PC-9 (cell line): ENCODE measurements around the gene PIK3CB.

Experiments used
- CTCF ChIP-seq: fragments of 200-600 bp; sonication (generic); conservative IDR thresholded peaks from 2 replicates; pipeline ENCODE4 v1.6.1; 2017; ENCODE audit warnings: mixed run types, antibody characterized with exemption, mild to moderate bottlenecking, moderate library complexity
- EZH2 ChIP-seq: fragments of 200-600 bp; sonication (generic); IDR thresholded peaks from 2 replicates; pipeline ENCODE4 v1.8.0; 2017; ENCODE audit warnings: antibody characterized with exemption, low read depth

GRCh38 chr3:138670407-138670806, 164.3 kb downstream of the PIK3CB start:
- TF ChIP-seq CTCF (no peak), EZH2 (no peak)
